Gastrocnemius medialis (tissue), 4 donors: ENCODE measurements around the gene LRG1.

Experiments used
- CTCF ChIP-seq, 5 experiments: fragments of 450-650 bp in 3 of 5; fragments of 200-600 bp in 2 of 5; sonication (generic) in 2 of 5; IDR thresholded peaks in 4 of 5; conservative IDR thresholded peaks in 1 of 5; 1 replicate in 4 of 5; 2 replicates in 1 of 5; pipeline ENCODE4 v1.5.1; 2016 to 2019; ENCODE audit warnings: antibody characterized with exemption in 5 of 5, mild to moderate bottlenecking in 3 of 5, moderate library complexity in 3 of 5
- POLR2A ChIP-seq, 2 donors: fragments of 450-650 bp; IDR thresholded peaks; one replicate each; pipeline ENCODE4 v1.6.1; 2017; ENCODE audit warnings: antibody characterized with exemption in 2 of 2, mild to moderate bottlenecking in 2 of 2, moderate library complexity in 2 of 2

DNA sequence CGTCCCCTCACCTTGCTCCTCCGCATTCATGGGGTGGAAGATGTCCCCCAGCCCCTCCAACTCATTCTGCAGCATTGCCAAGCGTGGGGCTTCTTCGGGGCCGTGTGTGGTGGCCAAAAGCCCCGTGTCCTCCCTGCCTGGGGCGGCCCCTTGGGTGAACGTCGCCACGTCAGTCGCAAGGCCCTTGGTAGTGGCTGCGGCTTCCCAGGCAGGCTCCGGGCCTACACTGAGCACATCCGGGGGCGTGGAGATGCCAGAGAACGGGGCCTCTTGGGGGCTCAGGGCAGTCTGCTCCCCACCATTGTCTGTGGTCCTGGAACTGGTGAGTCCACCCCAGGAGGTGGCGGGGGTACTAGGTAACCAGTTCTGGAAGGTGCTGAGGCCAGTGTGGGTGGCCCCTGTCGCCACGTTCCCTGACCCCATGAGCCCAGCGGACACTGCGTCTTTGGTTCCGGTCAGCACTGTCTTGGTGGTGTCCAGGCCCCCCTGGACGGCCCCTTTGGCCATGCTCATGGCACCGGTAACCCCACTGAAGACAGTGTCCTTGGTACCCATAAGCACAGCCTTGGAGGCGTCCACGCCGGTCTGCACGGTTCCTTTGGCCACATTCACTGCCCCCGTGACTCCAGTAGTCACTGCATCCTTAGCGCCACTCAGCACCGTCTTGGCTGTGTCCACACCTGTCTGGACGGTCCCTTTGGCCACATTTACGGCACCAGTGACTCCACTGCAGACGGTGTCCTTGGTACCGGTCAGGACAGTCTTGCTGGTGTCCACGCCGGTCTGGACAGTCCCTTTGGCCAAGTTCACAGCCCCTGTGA is 29.2 kb downstream of the LRG1 start:
- TF ChIP-seq CTCF (IDR thresholded peaks at IDR 0.05 in 4 of 5, conservative IDR thresholded peaks at IDR 0.05 in 1 of 5): no peak
- no peak for TF ChIP-seq POLR2A (IDR thresholded peaks at IDR 0.05)
